ENCODE data around the gene HOXB6. TPM values are rescaled to one million over a fixed set of nuclear protein-coding genes. Genes with fewer than 3 reads are reported as not detected.

HOXB6 gene
- total and polyA plus RNA-seq, 3 donors from 2014 or later, result 2.0 to 4.3 (median 3.0) TPM

- Histone ChIP-seq H3K9me3 (no peaks in the 10 kb centered on the region), H3K36me3 (ENCODE audit: low read depth, missing control alignments) (no peaks in the 10 kb centered on the region), H3K27ac (no peak overlapping the region), H3K4me1 (no peaks in the 10 kb centered on the region), H3K4me3 (no peak overlapping the region), H3K27me3 (no peaks in the 10 kb centered on the region)
- 72 to 75% methylated on average over 1 of the region's 1 CpG for whole genome bisulfite sequencing, 2 donors
- TF ChIP-seq POLR2A (IDR thresholded peaks at IDR 0.05) (no peak), CTCF (IDR thresholded peaks at IDR 0.05) (no peak)
- no peak for DNase-seq
- intact Hi-C loops (cut with DNase I; ENCODE audit: low total_unique reads), result no loop called here
These were observed 36.0 kb upstream of the HOXB6 start for GRCh38 chr17:48640858-48641180.

DNA sequence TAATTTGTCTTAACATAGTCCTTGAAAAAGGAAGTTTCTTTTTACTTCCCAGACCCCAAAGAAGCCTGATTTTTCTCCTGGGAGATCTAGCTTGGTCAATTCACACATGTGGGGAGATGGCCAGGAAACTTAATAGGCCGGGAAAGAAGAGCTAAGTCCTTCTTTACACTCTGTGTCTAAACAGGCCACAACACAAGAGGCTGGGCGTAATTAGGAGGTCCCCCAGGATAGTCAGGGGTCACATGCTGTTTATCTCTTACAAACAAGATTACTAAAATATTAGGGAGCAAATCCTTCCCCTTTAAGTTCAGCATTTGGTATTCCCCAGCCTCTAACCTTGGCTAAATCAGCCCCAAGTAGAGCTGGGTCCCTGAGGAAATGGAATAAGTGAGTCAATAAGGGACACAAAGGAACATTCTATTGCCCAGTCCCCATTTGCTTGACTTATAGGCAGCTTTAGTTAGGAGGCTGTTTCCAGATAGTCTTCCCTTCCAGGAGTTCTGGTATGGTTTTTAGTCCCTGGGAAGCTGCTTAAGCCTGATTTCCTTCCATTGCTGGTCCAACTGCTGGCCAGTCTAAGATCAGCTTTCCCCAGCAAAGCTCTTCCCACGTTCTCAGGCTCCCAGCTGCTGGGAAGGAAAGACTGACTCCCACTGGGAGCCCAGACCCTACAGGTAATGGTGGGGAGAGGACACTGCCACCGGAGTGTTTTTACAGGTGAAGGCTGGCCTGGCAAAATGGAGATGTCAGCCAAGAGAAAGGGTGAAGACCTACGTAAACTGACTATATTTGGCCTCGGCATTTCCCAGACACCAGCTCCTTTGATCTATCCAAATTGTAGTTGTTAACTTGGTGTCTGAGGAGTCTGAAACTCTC, 35.4 kb upstream of the HOXB6 start:
- Histone ChIP-seq H3K36me3 (ENCODE audit: low read depth, missing control alignments) (no peaks in the 10 kb centered on the region), H3K4me1 (no peaks in the 10 kb centered on the region), H3K4me3 (no peak overlapping the region), H3K27me3 (no peaks in the 10 kb centered on the region), H3K27ac (no peak overlapping the region), H3K9me3 (no peaks in the 10 kb centered on the region)
- intact Hi-C loops (cut with DNase I; ENCODE audit: low total_unique reads), result no loop called here
- no peak for DNase-seq
- WGBS, 2 donors, result 62 to 64% methylated on average over 6 of the region's 6 CpGs
- TF ChIP-seq CTCF (IDR thresholded peaks at IDR 0.05) (no peak), POLR2A (IDR thresholded peaks at IDR 0.05) (no peak)

DNA sequence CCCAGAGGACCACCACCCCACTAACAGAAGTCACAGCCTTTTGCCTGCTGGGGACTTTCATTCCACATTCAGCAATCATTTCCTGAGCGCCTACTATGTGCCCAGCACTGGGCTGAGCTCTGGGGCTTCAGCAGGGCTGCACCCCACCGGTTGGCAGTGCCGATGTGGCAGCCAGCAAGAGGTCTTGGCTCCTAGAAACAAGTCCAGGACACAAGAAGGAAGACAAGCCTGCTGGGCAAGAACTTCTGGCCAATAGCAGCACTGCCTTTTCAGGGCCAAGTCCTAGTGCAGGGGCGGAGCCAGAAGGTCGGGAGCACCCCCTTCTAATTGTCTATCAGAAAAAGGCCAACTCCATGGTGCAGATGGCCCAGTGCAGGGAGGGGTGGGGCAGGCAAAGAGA, 34.4 kb upstream of the HOXB6 start:
- Histone ChIP-seq H3K27ac (no peak overlapping the region), H3K4me3 (no peak overlapping the region), H3K4me1 (no peaks in the 10 kb centered on the region), H3K36me3 (ENCODE audit: low read depth, missing control alignments) (no peaks in the 10 kb centered on the region), H3K9me3 (no peaks in the 10 kb centered on the region), H3K27me3 (no peaks in the 10 kb centered on the region)
- DNase-seq, result no peak
- intact Hi-C loops (cut with DNase I; ENCODE audit: low total_unique reads), result no loop called here
- TF ChIP-seq POLR2A (IDR thresholded peaks at IDR 0.05), result no peak
- WGBS, 2 donors, result 45 to 60% methylated on average over 2 to 5 of the region's 5 CpGs

- Histone ChIP-seq H3K4me1 (no peaks in the 10 kb centered on the region), H3K27me3 (no peaks in the 10 kb centered on the region), H3K36me3 (ENCODE audit: low read depth, missing control alignments) (no peaks in the 10 kb centered on the region), H3K9me3 (no peaks in the 10 kb centered on the region), H3K27ac (no peak overlapping the region), H3K4me3 (no peak overlapping the region)
- intact Hi-C loops (cut with DNase I; ENCODE audit: low total_unique reads), result no loop called here
- TF ChIP-seq CTCF (IDR thresholded peaks at IDR 0.05) (no peak), POLR2A (IDR thresholded peaks at IDR 0.05) (no peak)
- 30 to 38% methylated on average over 17 to 18 of the region's 18 CpGs for WGBS, 2 donors
- DNase-seq, result no peak
These were observed 32.8 kb upstream of the HOXB6 start for GRCh38 chr17:48637323-48638260.

Data from testis (tissue), 3 donors.